GM19238 (cell line): ENCODE data around the gene HEG1.

Experiments
- DNase-seq: peaks from one replicate; pipeline ENCODE4 v3.0.0; 2011; ENCODE audit warnings: low spot score; ENCODE audit not compliant: insufficient read length

The HEG1 gene

GRCh38 chr3:124995460-124995994 is 60.3 kb downstream of the HEG1 start:
- peak; percentile 62 for DNase-seq

GRCh38 chr3:124993466-124993865 is 62.3 kb downstream of the HEG1 start:
- no peak for DNase-seq

- no peak for DNase-seq
Observed at GRCh38 chr3:124992041-124992440, 63.8 kb downstream of the HEG1 start.

- DNase-seq: no peak
Observed at GRCh38 chr3:124986192-124987143, 69.3 kb downstream of the HEG1 start.

GRCh38 chr3:124985349-124985748 is 70.4 kb downstream of the HEG1 start:
- no peak for DNase-seq

GRCh38 chr3:124984754-124985153 is 71.0 kb downstream of the HEG1 start:
- DNase-seq: no peak

- DNase-seq: no peak
Observed at GRCh38 chr3:124982855-124983254, 72.9 kb downstream of the HEG1 start.

DNA sequence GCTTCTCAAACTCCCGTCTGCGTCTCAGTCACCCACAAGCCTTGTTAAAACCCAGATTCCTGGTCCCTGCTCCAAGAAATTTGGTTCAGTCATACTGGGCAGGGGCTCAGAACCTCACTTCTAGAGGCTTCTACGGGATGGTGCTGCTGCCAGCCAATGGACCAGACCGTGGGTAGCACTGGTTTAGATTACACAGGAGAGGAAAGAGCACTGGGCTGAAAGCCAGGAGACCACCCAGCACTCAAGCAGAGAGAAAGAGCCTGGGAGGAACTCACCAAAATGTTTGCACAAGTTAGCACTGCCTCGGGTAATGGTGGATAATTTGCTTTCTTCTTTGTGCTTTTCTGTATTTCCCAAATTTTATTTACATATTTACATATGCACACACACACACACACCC is 74.3 kb downstream of the HEG1 start:
- no peak for DNase-seq

DNA sequence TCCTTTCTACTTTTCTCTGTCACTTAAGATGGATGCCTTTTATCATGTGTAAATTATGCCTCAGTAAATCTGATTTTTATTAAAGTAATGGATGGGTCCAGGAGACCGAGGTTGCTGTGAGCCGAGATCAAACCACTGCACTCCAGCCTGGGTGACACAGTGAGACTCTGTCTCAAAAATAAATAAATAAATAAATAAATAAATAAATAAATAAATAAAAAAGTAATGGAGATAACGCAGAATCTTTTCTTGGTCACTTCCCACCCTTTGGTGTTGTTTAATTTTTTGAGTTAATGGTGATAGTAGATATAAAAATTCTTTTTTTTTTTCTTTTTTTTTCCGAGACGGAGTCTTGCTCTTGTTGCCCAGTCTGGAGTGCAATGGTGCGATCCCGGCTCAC is 77.2 kb downstream of the HEG1 start:
- DNase-seq: no peak

GRCh38 chr3:124976383-124976782 is 79.4 kb downstream of the HEG1 start:
- DNase-seq: no peak

DNA sequence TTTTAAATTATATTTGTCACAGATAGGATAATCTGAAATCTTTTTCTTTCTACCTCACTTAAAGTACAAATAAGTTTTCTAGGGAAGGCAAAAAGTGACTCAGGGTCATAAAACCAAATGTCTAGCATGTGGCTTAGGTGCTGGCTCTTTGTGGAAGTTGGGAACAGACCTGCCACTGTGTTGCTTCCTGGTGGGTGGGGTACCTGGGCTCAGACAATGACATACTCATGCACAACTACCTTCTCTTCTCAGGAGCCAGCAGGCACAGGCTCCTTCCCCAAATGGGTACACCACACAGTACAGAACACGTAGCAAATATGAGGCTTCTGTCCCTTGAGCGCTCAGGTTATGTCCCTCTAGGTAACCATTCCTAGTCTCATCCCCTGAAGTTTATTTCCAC is 81.1 kb downstream of the HEG1 start:
- DNase-seq: no peak

DNA sequence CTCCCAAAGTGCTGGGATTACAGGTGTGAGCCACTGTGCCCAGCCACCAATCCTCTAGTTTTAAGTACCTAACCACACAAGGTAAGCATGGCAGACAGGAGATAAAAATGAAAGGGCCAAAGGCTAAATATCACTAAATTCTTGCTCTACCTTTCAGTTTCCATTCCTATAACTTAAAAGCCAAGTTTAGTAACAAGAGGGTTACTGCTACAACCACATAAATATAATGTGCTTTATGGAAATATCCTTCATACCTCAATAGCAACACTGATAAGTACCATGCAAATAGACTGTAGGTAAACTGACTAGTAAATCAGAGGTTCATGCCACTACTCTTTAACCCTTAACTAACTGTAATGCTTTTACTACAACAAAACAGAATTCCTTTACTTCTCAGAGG is 82.5 kb downstream of the HEG1 start:
- no peak for DNase-seq

GRCh38 chr3:124972457-124972856 is 83.3 kb downstream of the HEG1 start:
- no peak for DNase-seq

GRCh38 chr3:124969963-124970722 is 85.7 kb downstream of the HEG1 start:
- DNase-seq: no peak

DNA sequence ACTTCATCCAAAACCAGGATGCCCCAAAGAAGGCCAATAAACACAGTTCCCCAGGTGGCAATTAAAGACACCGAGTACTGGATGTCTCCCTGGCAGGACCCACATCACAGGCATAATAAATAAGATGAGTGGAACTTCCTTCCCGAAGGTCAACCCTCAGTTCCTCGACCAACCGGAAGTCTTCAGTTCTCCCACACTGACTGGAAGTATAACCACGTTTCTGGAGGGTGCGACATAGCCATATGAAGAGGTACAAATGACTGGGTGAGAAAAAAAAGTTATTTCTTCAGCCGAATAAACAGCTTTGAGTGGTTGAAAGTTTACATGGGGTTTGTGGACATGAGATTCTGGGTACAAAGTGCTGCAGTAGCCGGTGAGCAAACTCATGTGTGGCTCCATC is 86.6 kb downstream of the HEG1 start:
- no peak for DNase-seq

DNA sequence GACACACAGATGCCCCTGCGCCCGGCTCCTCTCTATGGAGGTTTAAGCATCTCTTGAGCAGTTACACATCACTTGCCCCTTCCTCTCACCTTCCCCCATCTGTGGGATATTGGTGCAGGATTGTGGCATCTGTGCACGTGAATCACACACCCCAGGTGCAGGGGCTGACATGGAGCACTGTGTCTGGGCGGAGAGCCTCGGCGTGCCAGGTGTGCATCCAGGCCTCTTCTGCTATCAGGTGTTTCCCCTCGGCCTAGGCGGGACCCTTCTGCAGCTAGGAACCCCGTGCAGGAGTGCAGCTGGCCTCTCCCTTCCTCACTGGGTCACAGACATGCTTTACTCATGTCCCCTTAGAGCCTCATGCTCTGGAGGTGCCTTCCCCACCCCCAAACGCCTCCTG is 87.8 kb downstream of the HEG1 start:
- DNase-seq: no peak

GRCh38 chr3:124966521-124967445 is 89.0 kb downstream of the HEG1 start:
- DNase-seq: no peak

- no peak for DNase-seq
Observed at GRCh38 chr3:124965413-124965812, 90.4 kb downstream of the HEG1 start.

DNA sequence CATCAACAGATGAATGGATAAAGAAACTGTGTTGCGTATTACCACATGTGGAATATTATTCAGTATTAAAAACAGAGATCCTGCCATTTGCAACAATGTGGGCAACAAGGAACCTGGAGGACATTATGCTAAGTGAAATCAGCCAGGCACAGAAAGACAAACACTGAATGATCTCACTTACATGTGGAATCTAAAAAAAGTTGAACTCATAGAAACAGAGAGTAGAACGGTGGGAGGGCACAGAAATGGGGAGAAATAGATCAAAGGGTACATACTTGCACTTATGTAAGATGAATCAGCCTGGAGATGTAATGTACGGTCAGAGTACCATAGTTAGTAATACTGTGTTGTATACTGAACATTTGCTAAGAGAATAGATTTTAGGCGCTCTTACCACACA is 91.4 kb downstream of the HEG1 start:
- DNase-seq: no peak

DNA sequence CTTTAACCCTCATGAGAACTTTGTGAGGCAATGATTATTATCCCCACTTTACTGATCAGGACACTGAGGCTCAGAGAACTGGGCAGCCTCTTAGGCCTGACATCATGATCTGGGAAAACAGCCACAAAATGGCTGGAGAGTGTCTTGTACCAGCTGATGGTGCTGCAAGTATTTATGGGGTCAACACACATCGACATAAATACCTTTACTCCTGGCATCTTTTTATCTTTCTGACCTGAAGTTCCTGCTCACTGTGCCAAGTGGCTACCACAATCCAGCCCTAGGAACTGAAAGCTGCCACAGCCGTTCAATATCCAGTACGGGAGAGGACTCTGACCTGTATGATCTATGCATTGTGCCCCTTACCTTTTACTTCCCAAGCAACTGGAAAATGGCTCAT is 92.0 kb downstream of the HEG1 start:
- no peak for DNase-seq

- DNase-seq: no peak
Observed at GRCh38 chr3:124962403-124962940, 93.3 kb downstream of the HEG1 start.
